ENCODE data around the gene SIAH3.

SIAH3 gene

GRCh38 chr13:45742985-45743384 is 108.6 kb downstream of the SIAH3 start:
- DNase-seq (ENCODE audit: low read depth) = no peak

- no peak for DNase-seq (ENCODE audit: low read depth)
Measured at GRCh38 chr13:45737571-45738017, 114.0 kb downstream of the SIAH3 start.

- DNase-seq (ENCODE audit: low read depth) = no peak
Measured at GRCh38 chr13:45733361-45733760, 118.2 kb downstream of the SIAH3 start.

- no peak for DNase-seq (ENCODE audit: low read depth)
Measured at GRCh38 chr13:45732916-45733315, 118.6 kb downstream of the SIAH3 start.

GRCh38 chr13:45731455-45731854 is 120.1 kb downstream of the SIAH3 start:
- no peak for DNase-seq (ENCODE audit: low read depth)

GRCh38 chr13:45728759-45729158 is 122.8 kb downstream of the SIAH3 start:
- no peak for DNase-seq (ENCODE audit: low read depth)

All from stimulated activated CD8-positive, alpha-beta memory T cell treated with anti-CD3 and anti-CD28 coated beads, Interleukin-12 subunit alpha, Interleukin-12 subunit beta, amount 100 ng/mL, for 1 hour (primary cell).